IMR-90 (cell line): ENCODE data around the gene CAV3. TPM values are rescaled to one million over a fixed set of nuclear protein-coding genes. Genes with fewer than 3 reads are reported as not detected.

Experiments
- ATAC-seq: fragments of 200-7000 bp; cut with Tn5 transposase; 2 replicates; pipeline ENCODE4 v1.9.1; 2020; ENCODE audit warnings: low read depth, mild to moderate bottlenecking, moderate library complexity
- BruUV-seq: library from RNA; stranded (reverse); fragments of 400-500 nt; replicated peaks from 2 replicates; lab custom pipeline; 2021; lab: Mats Ljungman, UMichigan
- CTCF ChIA-PET: fragments of 300-600 bp; formaldehyde crosslinking; extraction: SDS; loops from one replicate; lab custom pipeline; 2021; ENCODE audit warnings: antibody characterized with exemption; lab: Yijun Ruan, JAX
- POLR2A ChIA-PET: fragments of 300-600 bp; sonication (Branson Sonifier 250); formaldehyde crosslinking; loops from one replicate; lab custom pipeline; 2022; ENCODE audit warnings: antibody characterized with exemption; ENCODE audit not compliant: unreplicated experiment; lab: Charles Lee
- DNase-seq: peaks from one replicate; pipeline ENCODE4 v3.0.0; 2013
- H2AFZ ChIP-seq: replicated peaks from 2 replicates; pipeline ENCODE3; 2013; ENCODE audit warnings: low read length, mild to moderate bottlenecking; ENCODE audit not compliant: poor library complexity
- H2AK5ac ChIP-seq: 2 replicates; pipeline ENCODE4 v1.6.1; 2013; ENCODE audit warnings: low read depth, low read length, inconsistent platforms
- H2AK9ac ChIP-seq: replicated peaks from 2 replicates; pipeline ENCODE3; 2013; ENCODE audit warnings: mild to moderate bottlenecking, low read depth, low read length, moderate library complexity; ENCODE audit not compliant: poor library complexity
- H2BK120ac ChIP-seq: 2 replicates; pipeline ENCODE4 v1.6.1; 2013; ENCODE audit warnings: low read depth, low read length, inconsistent platforms
- H2BK15ac ChIP-seq: 3 replicates; pipeline ENCODE4 v1.6.1; 2013; ENCODE audit warnings: low read depth, low read length, inconsistent platforms
- H2BK20ac ChIP-seq: 2 replicates; pipeline ENCODE4 v1.6.1; 2013; ENCODE audit warnings: low read depth, mild to moderate bottlenecking, inconsistent platforms, low read length, moderate library complexity
- H2BK5ac ChIP-seq: 2 replicates; pipeline ENCODE4 v1.6.1; 2013; ENCODE audit warnings: mild to moderate bottlenecking, low read depth, low read length, inconsistent platforms; ENCODE audit not compliant: poor library complexity, severe bottlenecking
- H3K14ac ChIP-seq: replicated peaks from 2 replicates; pipeline ENCODE4 v1.6.1; 2013; ENCODE audit warnings: low read depth, low read length, inconsistent platforms
- H3K18ac ChIP-seq: 2 replicates; pipeline ENCODE4 v1.6.1; 2013; ENCODE audit warnings: low read depth, low read length, control low read depth
- H3K23ac ChIP-seq: 2 replicates; pipeline ENCODE4 v1.6.1; 2013; ENCODE audit warnings: low read depth, low read length, inconsistent platforms
- H3K27ac ChIP-seq: 2 replicates; pipeline ENCODE4 v1.5.1; 2013; ENCODE audit warnings: mild to moderate bottlenecking, control low read depth, low read length; ENCODE audit not compliant: insufficient read depth
- H3K27me3 ChIP-seq: 2 replicates; pipeline ENCODE4 v1.6.1; 2013; ENCODE audit warnings: low read length; ENCODE audit not compliant: control insufficient read depth, insufficient read depth
- H3K36me3 ChIP-seq: 2 replicates; pipeline ENCODE4 v1.6.1; 2013; ENCODE audit warnings: low read length, mixed read lengths; ENCODE audit not compliant: control insufficient read depth, insufficient read depth
- H3K4ac ChIP-seq: 2 replicates; pipeline ENCODE4 v1.6.1; 2013; ENCODE audit warnings: low read depth, low read length, inconsistent platforms
- H3K4me1 ChIP-seq: 2 replicates; pipeline ENCODE4 v1.6.1; 2013; ENCODE audit warnings: low read length, mixed read lengths; ENCODE audit not compliant: control insufficient read depth, insufficient read depth
- H3K4me2 ChIP-seq: 2 replicates; pipeline ENCODE4 v1.6.1; 2013; ENCODE audit warnings: low read depth, mild to moderate bottlenecking, control low read depth, low read length, moderate library complexity
- H3K4me3 ChIP-seq: 2 replicates; pipeline ENCODE4 v1.5.1; 2013; ENCODE audit warnings: low read depth, mild to moderate bottlenecking, control low read depth, low read length, moderate library complexity; ENCODE audit not compliant: insufficient read depth
- H3K56ac ChIP-seq: 2 replicates; pipeline ENCODE4 v1.6.1; 2013; ENCODE audit warnings: low read length, inconsistent platforms; ENCODE audit not compliant: insufficient read depth; ENCODE audit errors: extremely low read depth
- H3K79me1 ChIP-seq, 2 experiments: 2 replicates each; pipeline ENCODE4 v1.6.1; 2013; ENCODE audit warnings: low read length in 2 of 2, inconsistent platforms in 1 of 2, low read depth in 1 of 2
- H3K9ac ChIP-seq: 2 replicates; pipeline ENCODE4 v1.6.1; 2013; ENCODE audit warnings: low read depth, low read length, control low read depth
- H3K9me1 ChIP-seq: 2 replicates; pipeline ENCODE4 v1.6.1; 2013; ENCODE audit warnings: low read length, inconsistent platforms; ENCODE audit not compliant: insufficient read depth
- H3K9me3 ChIP-seq: 2 replicates; pipeline ENCODE4 v1.6.1; 2013; ENCODE audit warnings: low read length; ENCODE audit not compliant: control insufficient read depth, insufficient read depth
- H4K20me1 ChIP-seq: 2 replicates; pipeline ENCODE4 v1.6.1; 2013; ENCODE audit warnings: low read length, inconsistent platforms; ENCODE audit not compliant: insufficient read depth
- H4K5ac ChIP-seq: 2 replicates; pipeline ENCODE4 v1.6.1; 2013; ENCODE audit warnings: mild to moderate bottlenecking, low read depth, low read length, control low read depth
- H4K8ac ChIP-seq, 2 experiments: 2 replicates each; pipeline ENCODE4 v1.6.1; 2013; ENCODE audit warnings: low read depth in 2 of 2, low read length in 2 of 2, control low read depth in 1 of 2, inconsistent platforms in 1 of 2
- H4K91ac ChIP-seq: 2 replicates; pipeline ENCODE4 v1.6.1; 2013; ENCODE audit warnings: low read depth, low read length, inconsistent platforms; ENCODE audit not compliant: insufficient read depth
- BHLHE40 ChIP-seq: fragments of 150-350 bp; IDR thresholded peaks from 2 replicates; pipeline ENCODE4 v1.6.1; 2016; ENCODE audit warnings: mild to moderate bottlenecking, low read depth, low read length
- MAZ ChIP-seq: IDR thresholded peaks from 2 replicates; pipeline ENCODE4 v1.6.1; 2012; ENCODE audit warnings: low read depth, mild to moderate bottlenecking, low read length, improper control_type of control experiment, moderate library complexity, borderline replicate concordance
- MXI1 ChIP-seq: IDR thresholded peaks from 2 replicates; pipeline ENCODE4 v1.6.1; 2012; ENCODE audit warnings: low read depth, mild to moderate bottlenecking, low read length, moderate library complexity, borderline replicate concordance
- whole genome bisulfite sequencing, 2 experiments: methylation state at CpG; one replicate each; pipeline versions ENCODE4 v1.1.5 to v1.1.7; 2013; ENCODE audit warnings: missing lambda C conversion rate in 2 of 2; ENCODE audit not compliant: insufficient read length in 1 of 2; ENCODE audit errors: extremely low coverage in 2 of 2; 5-methylcytosine and 5-hydroxymethylcytosine counted together
- dilution Hi-C: fragments of 300-500 bp; cut with HindIII; formaldehyde crosslinking; loops from one replicate; pipeline ENCODE4 v1.14.3; 2018; ENCODE audit warnings: low sequenced_read_pairs; ENCODE audit not compliant: unreplicated experiment
- in situ Hi-C: fragments of 300-500 bp; cut with MboI; formaldehyde crosslinking; loops from 3 replicates; pipeline ENCODE4 v1.14.3; 2019; ENCODE audit warnings: low sequenced_read_pairs, inconsistent platforms, mixed read lengths
- intact Hi-C: fragments of 100-400 bp; cut with micrococcal nuclease; formaldehyde crosslinking; loops from 2 replicates; pipeline ENCODE4 v1.10.0; 2022
- polyA plus RNA-seq, 3 experiments: library from polyadenylated mRNA; depleted of rRNA; stranded (reverse); fragments of >200 nt; gene quantifications; 2 replicates each; pipeline ENCODE4 v1.2.3, GENCODE V29; 2012; ENCODE audit warnings: low replicate concordance in 1 of 3
- total RNA-seq: library from RNA; depleted of rRNA; stranded (reverse); fragments of >200 nt; gene quantifications from 2 replicates; pipeline ENCODE4 v1.2.3, GENCODE V29; 2012
- TF ChIP-seq, protein P1 (sequence below): conservative IDR thresholded peaks from 2 replicates; pipeline ENCODE4 v1.5.1; 2012; ENCODE audit warnings: mild to moderate bottlenecking, low read depth, low read length, improper control_type of control experiment

The CAV3 gene
- total and polyA plus RNA-seq, 2 of the 4 experiments (the other 2 are of a cell fraction): 0.17 to 0.36 TPM

DNA sequence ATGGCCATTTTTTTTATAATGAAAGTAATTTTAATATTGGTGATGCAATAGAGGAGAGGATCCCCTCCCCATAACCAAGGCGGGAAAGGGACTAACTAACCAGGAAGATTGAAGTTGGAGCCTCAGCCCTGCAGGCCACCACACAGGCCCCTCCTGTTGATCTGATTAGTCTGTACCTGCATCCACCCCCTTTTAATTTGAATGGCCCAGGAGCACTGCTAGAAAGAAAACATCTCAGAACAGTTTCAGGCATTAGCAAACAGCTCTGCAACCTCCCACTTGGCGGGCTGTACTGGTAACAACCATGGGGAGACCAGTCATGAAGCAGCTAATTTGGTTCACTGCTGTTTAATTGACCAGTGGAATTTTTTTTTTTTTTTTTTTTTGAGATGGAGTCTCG is 10.3 kb downstream of the CAV3 start:
- H3K4ac ChIP-seq: no peak overlapping the region
- no peak overlapping the region for H3K4me3 ChIP-seq
- H3K4me2 ChIP-seq: no peak overlapping the region
- peak overlapping the region; percentile 35 for H2AFZ ChIP-seq
- peaks cover 17% of the 10 kb centered on the region for H3K4me1 ChIP-seq
- H2BK5ac ChIP-seq: no peak overlapping the region
- TF ChIP-seq MXI1: no peak
- no peak for TF ChIP-seq MAZ
- no peak for TF ChIP-seq BHLHE40
- TF ChIP-seq, protein P1, sequence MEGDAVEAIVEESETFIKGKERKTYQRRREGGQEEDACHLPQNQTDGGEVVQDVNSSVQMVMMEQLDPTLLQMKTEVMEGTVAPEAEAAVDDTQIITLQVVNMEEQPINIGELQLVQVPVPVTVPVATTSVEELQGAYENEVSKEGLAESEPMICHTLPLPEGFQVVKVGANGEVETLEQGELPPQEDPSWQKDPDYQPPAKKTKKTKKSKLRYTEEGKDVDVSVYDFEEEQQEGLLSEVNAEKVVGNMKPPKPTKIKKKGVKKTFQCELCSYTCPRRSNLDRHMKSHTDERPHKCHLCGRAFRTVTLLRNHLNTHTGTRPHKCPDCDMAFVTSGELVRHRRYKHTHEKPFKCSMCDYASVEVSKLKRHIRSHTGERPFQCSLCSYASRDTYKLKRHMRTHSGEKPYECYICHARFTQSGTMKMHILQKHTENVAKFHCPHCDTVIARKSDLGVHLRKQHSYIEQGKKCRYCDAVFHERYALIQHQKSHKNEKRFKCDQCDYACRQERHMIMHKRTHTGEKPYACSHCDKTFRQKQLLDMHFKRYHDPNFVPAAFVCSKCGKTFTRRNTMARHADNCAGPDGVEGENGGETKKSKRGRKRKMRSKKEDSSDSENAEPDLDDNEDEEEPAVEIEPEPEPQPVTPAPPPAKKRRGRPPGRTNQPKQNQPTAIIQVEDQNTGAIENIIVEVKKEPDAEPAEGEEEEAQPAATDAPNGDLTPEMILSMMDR: no peak
- no peak overlapping the region for H3K27ac ChIP-seq
- H4K20me1 ChIP-seq: no peaks in the 10 kb centered on the region
- H3K9me1 ChIP-seq: peaks cover 21% of the 10 kb centered on the region
- no peak overlapping the region for H2AK5ac ChIP-seq
- H3K9ac ChIP-seq: no peak overlapping the region
- peak overlapping the region; percentile 27; the same call in 1 of the 2 replicates for H4K91ac ChIP-seq
- no peak overlapping the region for H2BK15ac ChIP-seq
- DNase-seq (no peak), ATAC-seq (no peak)
- BruUV-seq: no TSS peak
- no peaks in the 10 kb centered on the region for H3K27me3 ChIP-seq
- ChIA-PET CTCF (interaction anchor here (0.8 kb wide), 1 partner anchor 26 kb away, joined by 3 read pairs; the partner anchor contains the start of gene OXTR), POLR2A (no interaction called here)
- peak overlapping the region in 1 of 2 experiments; percentile 25; a peak in 1 of 4 replicates for H4K8ac ChIP-seq
- H3K14ac ChIP-seq: no peak overlapping the region
- H3K9me3 ChIP-seq: no peaks in the 10 kb centered on the region
- intact Hi-C loops: no loop called here
- dilution Hi-C loops: no loop called here
- no peaks in the 10 kb centered on the region for H3K36me3 ChIP-seq
- H4K5ac ChIP-seq: no peak overlapping the region
- no CpG with 5 or more reads among the region's 3 CpGs for WGBS, 2 experiments
- 0 out of 2 replicates have a peak overlapping the region, but pooled peaks have one; percentile 13 for H2BK120ac ChIP-seq
- no peak overlapping the region for H3K23ac ChIP-seq
- H3K18ac ChIP-seq: no peak overlapping the region
- no peak overlapping the region for H3K56ac ChIP-seq
- no peaks in the 10 kb centered on the region for H3K79me1 ChIP-seq
- in situ Hi-C loops: loop anchor here (25.0 kb wide), 1 partner anchor 307 kb away; no protein-coding TSS in a partner anchor
- H2AK9ac ChIP-seq: no peak overlapping the region
- H2BK20ac ChIP-seq: no peak overlapping the region
